SK-N-SH (cell line): ENCODE measurements around the gene FALEC. TPM values are rescaled to one million over a fixed set of nuclear protein-coding genes. Genes with fewer than 3 reads are reported as not detected.

Experiments
- CTCF ChIA-PET: fragments of 300-600, 350-600 bp; formaldehyde crosslinking; extraction: SDS; loops from one replicate; lab custom pipeline; 2021; lab: Yijun Ruan, JAX
- POLR2A ChIA-PET: fragments of 350-600 bp; sonication (Branson Sonifier 250); formaldehyde crosslinking; extraction: SDS; loops from one replicate; lab custom pipeline; 2020; ENCODE audit warnings: antibody characterized with exemption, inconsistent platforms; lab: Yijun Ruan, JAX
- DNase-seq: peaks from one replicate; pipeline ENCODE4 v3.0.0; 2012
- H2AFZ ChIP-seq: fragments of 200-600 bp; sonication (generic); 2 replicates; pipeline ENCODE4 v1.8.1; 2016; ENCODE audit warnings: antibody characterized with exemption, mild to moderate bottlenecking, low read depth
- H3F3A ChIP-seq: fragments of 200-600 bp; sonication (generic); replicated peaks from 2 replicates; pipeline ENCODE3; 2016; ENCODE audit warnings: antibody characterized with exemption, mild to moderate bottlenecking; ENCODE audit not compliant: insufficient read depth
- H3K27ac ChIP-seq, 2 experiments: fragments of 200-500 bp in 1 of 2; fragments of 200-600 bp in 1 of 2; sonication (Bioruptor generic) in 1 of 2; sonication (generic), shearing (Covaris generic) in 1 of 2; 2 replicates each; pipeline versions ENCODE4 v1.5.1 to v1.6.1; 2014 to 2016; ENCODE audit warnings: low read depth in 2 of 2, inconsistent platforms in 1 of 2, low read length in 1 of 2, mild to moderate bottlenecking in 1 of 2, mixed read lengths in 1 of 2
- H3K27me3 ChIP-seq: fragments of 200-600 bp; sonication (generic), shearing (Covaris generic); 2 replicates; pipeline ENCODE4 v1.6.1; 2016; ENCODE audit warnings: mixed run types; ENCODE audit not compliant: insufficient read depth
- H3K36me3 ChIP-seq, 2 experiments: fragments of 200-500 bp in 1 of 2; fragments of 200-600 bp in 1 of 2; sonication (Bioruptor generic) in 1 of 2; sonication (generic) in 1 of 2; replicated peaks in 1 of 2; 2 replicates each; pipeline versions ENCODE3 to v1.5.1; 2014 to 2016; ENCODE audit warnings: low read length in 1 of 2, mild to moderate bottlenecking in 1 of 2; ENCODE audit not compliant: insufficient read depth in 2 of 2, control insufficient read depth in 1 of 2
- H3K4me1 ChIP-seq, 2 experiments: fragments of 200-500 bp in 1 of 2; fragments of 200-600 bp in 1 of 2; sonication (Bioruptor generic) in 1 of 2; sonication (generic), shearing (Covaris generic) in 1 of 2; 2 replicates each; pipeline versions ENCODE4 v1.5.1 to v1.6.1; 2014 to 2016; ENCODE audit warnings: low read depth in 1 of 2, low read length in 1 of 2, mixed run types in 1 of 2; ENCODE audit not compliant: insufficient read depth in 2 of 2, control insufficient read depth in 1 of 2
- H3K4me2 ChIP-seq: fragments of 200-600 bp; sonication (generic), shearing (Covaris generic); 2 replicates; pipeline ENCODE4 v1.6.1; 2017; ENCODE audit warnings: mixed run types
- H3K4me3 ChIP-seq, 2 experiments: fragments of 200-500 bp in 1 of 2; fragments of 200-600 bp in 1 of 2; sonication (Bioruptor generic) in 1 of 2; sonication (generic), shearing (Covaris generic) in 1 of 2; 2 replicates each; pipeline versions ENCODE4 v1.5.1 to v1.8.1; 2014 to 2016; ENCODE audit warnings: low read depth in 2 of 2, inconsistent platforms in 1 of 2, low read length in 1 of 2, mild to moderate bottlenecking in 1 of 2, mixed read lengths in 1 of 2, moderate library complexity in 1 of 2
- H3K79me2 ChIP-seq: fragments of 200-600 bp; sonication (generic); 2 replicates; pipeline ENCODE4 v1.8.1; 2017; ENCODE audit warnings: mild to moderate bottlenecking; ENCODE audit not compliant: insufficient read depth
- H3K9ac ChIP-seq: fragments of 200-600 bp; sonication (generic); 2 replicates; pipeline ENCODE4 v1.6.1; 2017; ENCODE audit warnings: mixed run types
- H3K9me2 ChIP-seq: fragments of 200-600 bp; sonication (generic); 2 replicates; pipeline ENCODE4 v1.6.1; 2017; ENCODE audit warnings: mixed run types
- H3K9me3 ChIP-seq: fragments of 200-600 bp; sonication (generic); 2 replicates; pipeline ENCODE4 v1.6.1; 2017; ENCODE audit warnings: mixed run types, mild to moderate bottlenecking, moderate library complexity
- H4K20me1 ChIP-seq: fragments of 200-600 bp; sonication (generic); 2 replicates; pipeline ENCODE4 v1.6.1; 2017; ENCODE audit warnings: mild to moderate bottlenecking, mixed run types; ENCODE audit not compliant: insufficient read depth
- CHD2 ChIP-seq: fragments of 150-350 bp; IDR thresholded peaks from 2 replicates; pipeline ENCODE4 v1.6.1; 2018; ENCODE audit warnings: low read length; ENCODE audit not compliant: partially characterized antibody
- CTCF ChIP-seq: fragments of 200-600 bp; sonication (generic); IDR thresholded peaks from 2 replicates; pipeline ENCODE4 v1.6.1; 2017; ENCODE audit warnings: antibody characterized with exemption, mild to moderate bottlenecking, moderate library complexity
- ELF1 ChIP-seq: IDR thresholded peaks from 2 replicates; pipeline ENCODE4 v1.4.0; 2012
- EP300 ChIP-seq, 2 experiments: IDR thresholded peaks; 2 replicates each; pipeline versions ENCODE4 v1.4.0 to v1.6.1; 2012; ENCODE audit warnings: borderline replicate concordance in 1 of 2, low read depth in 1 of 2, low read length in 1 of 2
- FOSL2 ChIP-seq: IDR thresholded peaks from 2 replicates; pipeline ENCODE4 v1.4.0; 2012; ENCODE audit warnings: low read depth, mild to moderate bottlenecking, moderate library complexity, borderline replicate concordance
- FOXJ3 ChIP-seq: sonication (generic); formaldehyde crosslinking; IDR thresholded peaks from 2 replicates; pipeline ENCODE4 v1.5.1; 2020; ENCODE audit warnings: mild to moderate bottlenecking, missing genetic modification reagents
- GABPA ChIP-seq: IDR thresholded peaks from 2 replicates; pipeline ENCODE4 v1.4.0; 2012; ENCODE audit warnings: low read depth, mild to moderate bottlenecking
- JUND ChIP-seq: IDR thresholded peaks from 2 replicates; pipeline ENCODE4 v1.4.0; 2012
- MAX ChIP-seq: IDR thresholded peaks from 2 replicates; pipeline ENCODE4 v1.4.0; 2012; ENCODE audit warnings: low read depth
- MEF2A ChIP-seq: IDR thresholded peaks from 2 replicates; pipeline ENCODE4 v1.4.0; 2012; ENCODE audit warnings: low read depth, borderline replicate concordance
- MXI1 ChIP-seq: IDR thresholded peaks from 2 replicates; pipeline ENCODE4 v1.6.1; 2012; ENCODE audit warnings: mild to moderate bottlenecking, low read depth, low read length, improper control_type of control experiment
- NFIC ChIP-seq: IDR thresholded peaks from 2 replicates; pipeline ENCODE4 v1.4.0; 2012; ENCODE audit warnings: borderline replicate concordance
- NRF1 ChIP-seq: IDR thresholded peaks from 2 replicates; pipeline ENCODE4 v1.6.1; 2012; ENCODE audit warnings: low read depth, mild to moderate bottlenecking, low read length
- PBX3 ChIP-seq: IDR thresholded peaks from 2 replicates; pipeline ENCODE4; 2012
- RCOR1 ChIP-seq: fragments of 150-350 bp; IDR thresholded peaks from 2 replicates; pipeline ENCODE4 v1.6.1; 2017; ENCODE audit warnings: antibody characterized with exemption, low read length
- RFX5 ChIP-seq: IDR thresholded peaks from 2 replicates; pipeline ENCODE4 v1.6.1; 2012; ENCODE audit warnings: mild to moderate bottlenecking, improper control_type of control experiment, low read length
- SMC3 ChIP-seq: IDR thresholded peaks from 2 replicates; pipeline ENCODE4 v1.6.1; 2012; ENCODE audit warnings: low read depth, low read length, improper control_type of control experiment
- TCF12 ChIP-seq: IDR thresholded peaks from 2 replicates; pipeline ENCODE4 v1.4.0; 2012
- TEAD4 ChIP-seq: IDR thresholded peaks from 2 replicates; pipeline ENCODE4 v1.4.0; 2012; ENCODE audit warnings: mild to moderate bottlenecking, borderline replicate concordance; ENCODE audit not compliant: insufficient read depth
- USF1 ChIP-seq: IDR thresholded peaks from 2 replicates; pipeline ENCODE4 v1.4.0; 2012; ENCODE audit warnings: low read depth, borderline replicate concordance
- USF2 ChIP-seq: fragments of 150-350 bp; IDR thresholded peaks from 2 replicates; pipeline ENCODE4 v1.6.1; 2017; ENCODE audit warnings: antibody characterized with exemption, low read length, low read depth, borderline replicate concordance
- YY1 ChIP-seq: IDR thresholded peaks from 2 replicates; pipeline ENCODE4 v1.4.0; 2012; ENCODE audit warnings: low read depth, mild to moderate bottlenecking
- ZBTB33 ChIP-seq: IDR thresholded peaks from 2 replicates; pipeline ENCODE4 v1.4.0; 2012; ENCODE audit warnings: low read depth, borderline replicate concordance
- WGBS: methylation state at CpG from one replicate; pipeline ENCODE4 v1.1.6; 2017; ENCODE audit warnings: low lambda C conversion rate; 5-methylcytosine and 5-hydroxymethylcytosine counted together
- polyA plus RNA-seq, 3 experiments: library from polyadenylated mRNA; depleted of rRNA; stranded (reverse); fragments of >200 nt; gene quantifications; 2 replicates each; pipeline ENCODE4 v1.2.3, GENCODE V29; 2012

Gene FALEC
- polyA plus RNA-seq, 1 of the 3 experiments (the other 2 are of a cell fraction) = 0.72 TPM

GRCh38 chr1:150561974-150562445 lies 46.5 kb downstream of the FALEC start:
- Histone ChIP-seq H3K9me2 (no peaks in the 10 kb centered on the region), H3K4me2 (peak overlapping the region; percentile 81), H3K9ac (peak overlapping the region; percentile 89), H3K36me3 (no peaks in the 10 kb centered on the region), H3K4me1 (peaks cover 35 to 40% of the 10 kb centered on the region in 2 experiments), H3F3A (peaks cover 45% of the 10 kb centered on the region), H3K27ac (peak overlapping the region; percentile 99 to 100), H3K9me3 (no peaks in the 10 kb centered on the region), H4K20me1 (peaks cover 6% of the 10 kb centered on the region; the same call in 1 of the 2 replicates), H3K79me2 (peaks cover 79% of the 10 kb centered on the region), H3K4me3 (peak overlapping the region; percentile 56 to 69), H3K27me3 (no peaks in the 10 kb centered on the region), H2AFZ (no peak overlapping the region; the same call in 1 of the 2 replicates)
- CTCF ChIA-PET = interaction anchor here (1.2 to 6.2 kb wide), 10 partner anchors 12 to 434 kb away, joined by 3 to 142 read pairs (median 14); partner anchors contain the start of genes ADAMTSL4, FALEC and MCL1
- WGBS = 0% methylated on average over 6 of the region's 18 CpGs
- DNase-seq = peak; percentile 86
- POLR2A ChIA-PET = interaction anchor here (0.6 to 8.9 kb wide), 7 partner anchors 8 to 91 kb away, joined by 3 to 149 read pairs (median 4); partner anchors contain the start of genes ADAMTSL4, ENSA and MCL1
- TF ChIP-seq ZBTB33 (peak; percentile 28; the same call in 1 of the 2 replicates), MEF2A (peak; percentile 19; the same call in 1 of the 2 replicates), MAX (peak; percentile 43; the same call in 1 of the 2 replicates), PBX3 (peak; percentile 65), USF2 (peak; percentile 42; the same call in 1 of the 2 replicates), YY1 (no peak), USF1 (peak; percentile 90), FOXJ3 (CRISPR knock-in tag) (no peak), GABPA (peak; percentile 8; the same call in 1 of the 2 replicates), JUND (peak; percentile 30; the same call in 1 of the 2 replicates), NFIC (peak; percentile 57; the same call in 1 of the 2 replicates), NRF1 (no peak), RCOR1 (no peak), TCF12 (peak; percentile 38), EP300 (IDR thresholded peaks at IDR 0.05; ENCODE audit: borderline replicate concordance in 1 of 2, low read depth in 1 of 2, low read length in 1 of 2) (peak; percentile 85 to 95), FOSL2 (no peak), RFX5 (peak; percentile 99), CHD2 (peak; percentile 49), MXI1 (0 out of 2 replicates have a peak, but pooled peaks have one; percentile 33), ELF1 (peak; percentile 48; the same call in 1 of the 2 replicates), SMC3 (no peak), TEAD4 (0 out of 2 replicates have a peak, but pooled peaks have one; percentile 17), CTCF (no peak)
